ENCODE measurements around the gene BUB1B.

- no peak for TF ChIP-seq POLR2A (IDR thresholded peaks at IDR 0.05)
- TF ChIP-seq POLR2AphosphoS5 (IDR thresholded peaks at IDR 0.05) = no peak
Measured at GRCh38 chr15:40192942-40193341, 32.1 kb downstream of the BUB1B start.
